ENCODE measurements around the gene LIME1.

Gene LIME1, protein sequence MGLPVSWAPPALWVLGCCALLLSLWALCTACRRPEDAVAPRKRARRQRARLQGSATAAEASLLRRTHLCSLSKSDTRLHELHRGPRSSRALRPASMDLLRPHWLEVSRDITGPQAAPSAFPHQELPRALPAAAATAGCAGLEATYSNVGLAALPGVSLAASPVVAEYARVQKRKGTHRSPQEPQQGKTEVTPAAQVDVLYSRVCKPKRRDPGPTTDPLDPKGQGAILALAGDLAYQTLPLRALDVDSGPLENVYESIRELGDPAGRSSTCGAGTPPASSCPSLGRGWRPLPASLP

DNA sequence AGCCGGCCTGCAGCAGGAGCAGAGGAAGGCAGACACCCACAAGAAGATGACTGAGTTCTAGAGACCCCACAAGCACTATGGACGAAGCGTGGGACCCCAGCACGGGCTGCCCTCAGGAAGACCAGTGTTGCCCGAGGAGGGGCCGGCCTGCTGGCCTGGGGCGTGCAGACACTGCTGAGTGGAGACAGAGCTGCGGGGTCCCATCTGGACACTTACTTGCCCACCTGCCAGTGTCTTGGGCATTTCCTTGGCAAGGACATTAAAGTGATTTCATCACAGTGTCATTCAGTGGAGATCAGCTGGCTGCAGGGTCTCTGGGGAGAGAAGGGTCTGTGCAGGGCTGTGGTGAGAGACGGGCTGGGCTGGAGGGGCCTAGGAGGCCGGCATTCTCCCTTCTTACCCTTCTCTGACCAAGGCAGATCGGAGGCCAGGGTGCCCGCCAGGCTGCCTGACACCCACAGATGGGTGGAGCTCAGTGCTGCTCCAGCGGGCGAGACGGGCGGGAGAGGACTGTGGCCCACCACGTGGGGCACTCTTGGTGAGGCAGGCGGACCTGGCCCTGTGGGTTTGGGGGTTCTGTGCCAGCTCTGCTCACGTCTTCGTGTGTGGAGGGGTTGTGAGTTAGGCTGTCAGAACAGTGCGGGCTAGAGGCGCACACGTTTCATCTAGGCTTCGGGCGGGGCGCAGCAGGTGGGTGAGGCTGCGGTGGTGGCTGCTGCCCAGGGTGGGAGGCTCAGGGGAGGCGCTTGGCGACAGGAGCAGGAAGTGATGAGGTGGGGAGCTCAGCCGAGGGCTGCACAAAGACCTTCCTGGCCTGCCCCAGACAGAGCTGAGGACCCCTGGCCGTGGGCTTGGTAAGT lies at the start of gene LIME1:
Gene LIME1, plus strand, starts transcription at position 806 of the 860 bp plus-strand sequence. CDS start 886 bp downstream, outside the sequence.
- peak in 1 of 3 donors; percentile 27 for DNase-seq (ENCODE audit: low read depth in 2 of 3, low spot score in 1 of 3)

DNA sequence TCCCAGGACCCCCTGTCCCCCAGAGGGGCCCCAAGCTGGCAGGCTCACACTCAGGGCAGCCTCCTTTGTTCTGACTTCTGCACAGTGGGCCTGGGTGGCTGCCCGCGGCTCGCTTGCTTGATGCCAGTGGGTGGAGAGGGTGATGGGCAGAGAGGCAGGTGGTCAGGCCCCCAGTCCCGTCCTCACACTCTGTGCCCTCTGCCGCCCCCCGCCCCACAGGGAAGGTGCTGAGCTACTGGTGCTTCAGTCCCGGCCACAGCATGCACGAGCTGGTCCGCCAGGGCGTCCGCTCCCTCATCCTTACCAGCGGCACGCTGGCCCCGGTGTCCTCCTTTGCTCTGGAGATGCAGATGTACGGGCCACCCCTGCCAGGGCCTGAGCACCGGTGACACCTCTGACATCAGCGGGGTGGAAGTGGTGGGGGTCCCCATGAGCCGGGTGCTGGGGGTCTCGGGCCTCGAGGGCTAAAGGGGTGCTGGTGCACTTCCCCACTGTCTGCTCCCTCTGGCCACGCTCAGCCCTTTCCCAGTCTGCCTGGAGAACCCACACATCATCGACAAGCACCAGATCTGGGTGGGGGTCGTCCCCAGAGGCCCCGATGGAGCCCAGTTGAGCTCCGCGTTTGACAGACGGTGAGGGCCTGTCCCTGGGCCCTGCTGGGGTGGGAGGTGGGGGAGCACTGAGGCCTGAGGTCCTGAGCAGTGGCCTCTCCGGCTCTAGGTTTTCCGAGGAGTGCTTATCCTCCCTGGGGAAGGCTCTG lies 48.9 kb upstream of the LIME1 start:
- no peak for DNase-seq (ENCODE audit: low read depth in 2 of 3, low spot score in 1 of 3)

DNA sequence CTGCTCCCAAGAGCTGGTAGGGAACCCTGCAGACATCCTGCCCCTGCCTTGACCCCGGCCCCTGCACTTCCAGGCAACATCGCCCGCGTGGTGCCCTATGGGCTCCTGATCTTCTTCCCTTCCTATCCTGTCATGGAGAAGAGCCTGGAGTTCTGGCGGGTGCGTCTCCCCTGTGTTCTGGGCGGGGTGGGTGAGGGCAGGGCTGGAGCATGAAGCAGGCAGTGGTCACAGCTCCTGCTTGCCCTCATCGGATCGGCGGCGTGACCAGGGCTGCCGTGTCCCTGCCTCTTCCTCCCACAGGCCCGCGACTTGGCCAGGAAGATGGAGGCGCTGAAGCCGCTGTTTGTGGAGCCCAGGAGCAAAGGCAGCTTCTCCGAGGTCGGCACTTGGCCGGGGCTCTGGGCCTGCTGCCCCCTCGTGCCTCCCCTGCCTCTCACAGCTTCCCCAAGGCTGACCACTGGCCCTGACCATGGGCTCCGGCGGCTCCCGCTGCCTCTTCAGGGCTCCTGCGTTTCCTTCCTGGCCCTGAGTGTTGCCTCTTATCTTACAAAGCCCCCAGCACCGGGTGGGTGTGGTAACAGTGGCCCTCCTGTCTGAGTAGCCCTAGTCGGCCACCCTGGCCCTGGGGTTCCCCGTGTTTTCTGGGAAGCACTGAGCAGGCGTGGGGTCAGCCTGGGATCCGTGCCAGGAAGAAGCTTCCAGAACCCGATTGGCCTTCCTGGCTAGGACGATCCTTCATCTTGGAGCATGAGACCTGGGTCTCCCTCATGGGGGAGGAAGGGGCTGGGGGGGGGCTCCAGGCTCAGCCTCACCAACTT lies 48.0 kb upstream of the LIME1 start:
- no peak for DNase-seq (ENCODE audit: low read depth in 2 of 3, low spot score in 1 of 3)

- DNase-seq (ENCODE audit: low read depth in 2 of 3, low spot score in 1 of 3), result no peak
Observed at GRCh38 chr20:63689046-63690002, 47.1 kb upstream of the LIME1 start.

- no peak for DNase-seq (ENCODE audit: low read depth in 2 of 3, low spot score in 1 of 3)
Observed at GRCh38 chr20:63690003-63690897, 46.2 kb upstream of the LIME1 start.

DNA sequence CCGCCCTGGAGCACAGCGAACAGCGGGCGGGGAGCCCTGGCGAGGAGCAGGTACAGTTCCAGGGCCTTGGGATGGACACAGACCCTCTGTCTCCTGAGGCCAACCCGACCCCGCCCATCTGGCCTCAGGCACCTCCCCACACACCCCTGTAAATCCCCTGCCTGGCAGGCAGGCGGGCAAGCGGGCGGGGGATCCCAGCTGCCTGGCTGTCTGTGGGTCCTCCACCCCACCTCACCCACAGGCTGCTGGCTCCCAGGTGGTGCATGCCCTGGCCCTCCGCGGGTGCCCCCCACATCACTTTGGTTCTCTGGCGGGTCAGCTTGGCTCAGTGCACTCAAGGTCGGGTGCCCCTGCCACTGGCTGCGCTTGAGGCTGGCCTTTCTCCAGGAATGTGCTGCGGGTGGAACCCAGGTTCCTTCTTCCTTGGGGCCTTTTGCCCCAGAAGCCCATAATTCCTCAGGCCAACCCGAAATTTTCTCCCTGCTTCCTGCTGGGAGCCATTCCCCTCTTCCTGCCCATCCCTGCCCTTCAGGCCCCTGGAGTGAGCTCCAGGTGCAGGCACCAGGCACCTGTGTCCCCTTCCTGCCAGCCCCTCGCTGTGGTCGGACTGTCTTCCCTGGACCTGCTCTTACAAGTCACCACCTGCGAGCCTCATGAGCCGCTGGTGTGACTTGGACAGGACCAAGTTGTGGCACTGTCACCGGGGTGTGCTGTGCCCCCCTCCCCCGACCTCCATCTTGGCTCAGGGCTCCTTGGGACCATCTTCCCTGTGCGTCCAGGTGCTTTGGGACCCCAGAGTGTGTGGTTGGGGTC lies 45.4 kb upstream of the LIME1 start:
- no peak for DNase-seq (ENCODE audit: low read depth in 2 of 3, low spot score in 1 of 3)

- DNase-seq (ENCODE audit: low read depth in 2 of 3, low spot score in 1 of 3), result no peak
Observed at GRCh38 chr20:63691711-63692435, 44.6 kb upstream of the LIME1 start.

DNA sequence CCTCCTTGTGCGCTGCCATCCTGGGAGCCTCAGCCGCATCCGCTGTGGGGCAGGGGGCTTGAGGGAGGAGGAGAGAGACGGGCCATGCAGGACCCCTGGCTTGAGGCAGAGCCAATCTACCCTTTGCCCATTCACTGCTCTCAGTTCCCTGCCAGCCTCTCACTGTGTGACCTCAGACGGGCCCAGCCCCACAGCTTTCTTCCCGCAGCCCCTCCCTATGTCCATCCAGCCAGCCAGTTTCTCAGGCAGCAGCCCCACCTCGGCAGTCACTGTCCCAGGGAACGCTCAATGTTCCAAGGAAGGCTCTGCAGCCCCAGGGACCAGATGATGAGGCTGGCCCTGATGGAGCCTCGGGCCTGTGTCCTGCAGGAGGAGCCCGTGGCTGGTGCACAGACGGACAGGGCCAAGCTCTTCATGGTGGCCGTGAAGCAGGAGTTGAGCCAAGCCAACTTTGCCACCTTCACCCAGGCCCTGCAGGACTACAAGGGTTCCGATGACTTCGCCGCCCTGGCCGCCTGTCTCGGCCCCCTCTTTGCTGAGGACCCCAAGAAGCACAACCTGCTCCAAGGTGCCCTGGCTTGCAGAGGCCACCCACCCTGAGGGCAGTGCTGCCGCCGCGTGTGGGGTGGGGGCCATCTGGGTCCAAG lies 43.9 kb upstream of the LIME1 start:
- no peak for DNase-seq (ENCODE audit: low read depth in 2 of 3, low spot score in 1 of 3)

- no peak for DNase-seq (ENCODE audit: low read depth in 2 of 3, low spot score in 1 of 3)
Observed at GRCh38 chr20:63693083-63693732, 43.3 kb upstream of the LIME1 start.

DNA sequence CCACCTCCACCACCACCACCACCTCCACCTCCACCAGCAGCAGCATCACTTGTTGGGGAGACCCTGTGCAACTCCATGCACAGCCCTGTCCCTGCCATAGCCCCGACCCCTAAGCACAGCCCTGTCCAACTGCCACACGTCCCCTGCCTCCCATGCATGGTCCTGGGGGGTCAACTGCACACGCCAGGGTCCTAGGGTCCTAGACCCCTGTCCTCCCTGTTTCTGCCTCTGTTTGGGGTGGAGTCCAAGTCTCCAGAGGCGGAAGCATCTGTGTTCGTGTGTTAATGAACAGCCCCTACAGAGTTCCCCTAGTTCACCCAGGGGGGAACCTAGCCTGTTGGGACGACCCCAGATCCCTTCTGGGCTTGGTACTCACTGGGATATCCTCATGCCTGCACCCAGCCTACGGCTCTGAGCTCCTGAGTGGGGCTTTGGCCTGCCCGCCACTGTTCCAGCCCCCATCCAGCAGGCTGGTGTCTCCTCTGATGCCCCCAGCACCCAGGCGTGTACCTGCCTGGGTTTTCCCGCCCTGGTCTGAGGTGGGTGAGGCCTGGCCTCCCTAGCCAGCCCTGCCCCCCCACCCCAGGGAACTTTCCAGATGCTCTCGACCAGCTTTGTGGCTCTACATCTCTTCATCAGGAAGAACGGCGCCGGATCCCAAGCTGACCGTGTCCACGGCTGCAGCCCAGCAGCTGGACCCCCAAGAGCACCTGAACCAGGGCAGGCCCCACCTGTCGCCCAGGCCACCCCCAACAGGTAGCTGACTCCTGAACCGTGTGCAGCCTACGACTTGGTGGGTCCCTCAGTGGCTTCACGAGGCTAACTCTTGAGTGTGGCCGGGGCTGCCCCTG lies 42.5 kb upstream of the LIME1 start:
- DNase-seq (ENCODE audit: low read depth in 2 of 3, low spot score in 1 of 3), result no peak

DNA sequence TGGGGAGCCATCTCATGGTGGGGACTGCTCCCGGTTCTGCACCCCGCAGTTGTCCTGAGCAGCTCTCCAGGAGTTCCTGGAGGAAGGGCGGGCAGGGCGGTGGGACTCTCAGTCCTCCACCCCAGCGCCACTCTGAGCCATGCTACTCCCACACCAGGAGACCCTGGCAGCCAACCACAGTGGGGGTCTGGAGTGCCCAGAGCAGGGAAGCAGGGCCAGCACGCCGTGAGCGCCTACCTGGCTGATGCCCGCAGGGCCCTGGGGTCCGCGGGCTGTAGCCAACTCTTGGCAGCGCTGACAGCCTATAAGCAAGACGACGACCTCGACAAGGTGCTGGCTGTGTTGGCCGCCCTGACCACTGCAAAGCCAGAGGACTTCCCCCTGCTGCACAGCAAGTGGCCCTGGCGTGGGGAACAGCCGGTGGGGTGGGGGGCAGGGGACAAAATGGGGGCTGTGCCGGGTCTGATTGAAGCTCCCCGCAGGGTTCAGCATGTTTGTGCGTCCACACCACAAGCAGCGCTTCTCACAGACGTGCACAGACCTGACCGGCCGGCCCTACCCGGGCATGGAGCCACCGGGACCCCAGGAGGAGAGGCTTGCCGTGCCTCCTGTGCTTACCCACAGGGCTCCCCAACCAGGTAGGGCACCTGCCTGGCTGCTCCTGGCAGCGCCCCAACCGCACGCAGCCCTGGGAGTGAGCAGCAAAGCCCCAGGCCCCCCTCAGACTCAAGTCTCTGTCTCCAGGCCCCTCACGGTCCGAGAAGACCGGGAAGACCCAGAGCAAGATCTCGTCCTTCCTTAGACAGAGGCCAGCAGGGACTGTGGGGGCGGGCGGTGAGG lies 41.7 kb upstream of the LIME1 start:
- no peak for DNase-seq (ENCODE audit: low read depth in 2 of 3, low spot score in 1 of 3)

DNA sequence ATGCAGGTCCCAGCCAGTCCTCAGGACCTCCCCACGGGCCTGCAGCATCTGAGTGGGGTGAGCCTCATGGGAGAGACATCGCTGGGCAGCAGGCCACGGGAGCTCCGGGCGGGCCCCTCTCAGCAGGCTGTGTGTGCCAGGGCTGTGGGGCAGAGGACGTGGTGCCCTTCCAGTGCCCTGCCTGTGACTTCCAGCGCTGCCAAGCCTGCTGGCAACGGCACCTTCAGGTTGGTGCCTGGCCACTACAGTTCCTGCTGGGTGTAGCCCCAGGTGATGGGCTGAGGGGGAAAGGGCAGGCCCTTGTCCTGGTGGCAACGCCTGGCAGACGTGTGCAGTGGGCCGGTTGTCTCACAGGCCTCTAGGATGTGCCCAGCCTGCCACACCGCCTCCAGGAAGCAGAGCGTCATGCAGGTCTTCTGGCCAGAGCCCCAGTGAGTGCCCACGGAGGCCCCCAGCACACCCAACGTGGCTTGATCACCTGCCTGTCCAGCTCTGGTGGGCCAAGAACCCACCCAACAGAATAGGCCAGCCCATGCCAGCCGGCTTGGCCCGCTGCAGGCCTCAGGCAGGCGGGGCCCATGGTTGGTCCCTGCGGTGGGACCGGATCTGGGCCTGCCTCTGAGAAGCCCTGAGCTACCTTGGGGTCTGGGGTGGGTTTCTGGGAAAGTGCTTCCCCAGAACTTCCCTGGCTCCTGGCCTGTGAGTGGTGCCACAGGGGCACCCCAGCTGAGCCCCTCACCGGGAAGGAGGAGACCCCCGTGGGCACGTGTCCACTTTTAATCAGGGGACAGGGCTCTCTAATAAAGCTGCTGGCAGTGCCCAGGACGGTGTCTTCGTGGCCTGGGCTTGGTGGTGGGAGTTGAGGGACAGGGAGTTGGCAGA lies 40.8 kb upstream of the LIME1 start:
- DNase-seq (ENCODE audit: low read depth in 2 of 3, low spot score in 1 of 3), result no peak

- DNase-seq (ENCODE audit: low read depth in 2 of 3, low spot score in 1 of 3), result no peak
Observed at GRCh38 chr20:63696306-63696627, 40.2 kb upstream of the LIME1 start.

All from stimulated activated CD4-positive, alpha-beta T cell treated with anti-CD3 and anti-CD28 coated beads, Interleukin-12 subunit alpha, Interleukin-12 subunit beta, amount 100 ng/mL, for 48 hours (primary cell).